ENCODE measurements around the gene VAV3.

DNA sequence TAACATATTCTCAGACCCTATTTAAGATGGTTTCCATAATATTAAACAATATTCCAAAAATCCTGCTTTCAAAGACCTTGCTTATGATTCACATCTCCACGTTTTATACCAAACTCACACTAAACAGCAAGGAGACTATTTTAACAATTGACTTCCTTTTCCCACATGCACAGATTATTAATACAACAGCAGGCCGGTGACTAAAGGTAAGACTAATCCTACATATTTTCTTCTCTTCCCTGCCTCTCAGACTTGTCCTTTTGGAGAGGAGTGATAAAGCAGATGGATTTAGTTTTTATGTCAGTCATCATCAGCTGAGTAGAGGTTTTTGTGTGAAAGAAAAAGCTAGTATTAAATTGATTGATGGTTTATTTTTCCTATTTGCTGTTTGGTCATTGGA, 423.6 kb downstream of the VAV3 start:
- TF ChIP-seq, protein P1, sequence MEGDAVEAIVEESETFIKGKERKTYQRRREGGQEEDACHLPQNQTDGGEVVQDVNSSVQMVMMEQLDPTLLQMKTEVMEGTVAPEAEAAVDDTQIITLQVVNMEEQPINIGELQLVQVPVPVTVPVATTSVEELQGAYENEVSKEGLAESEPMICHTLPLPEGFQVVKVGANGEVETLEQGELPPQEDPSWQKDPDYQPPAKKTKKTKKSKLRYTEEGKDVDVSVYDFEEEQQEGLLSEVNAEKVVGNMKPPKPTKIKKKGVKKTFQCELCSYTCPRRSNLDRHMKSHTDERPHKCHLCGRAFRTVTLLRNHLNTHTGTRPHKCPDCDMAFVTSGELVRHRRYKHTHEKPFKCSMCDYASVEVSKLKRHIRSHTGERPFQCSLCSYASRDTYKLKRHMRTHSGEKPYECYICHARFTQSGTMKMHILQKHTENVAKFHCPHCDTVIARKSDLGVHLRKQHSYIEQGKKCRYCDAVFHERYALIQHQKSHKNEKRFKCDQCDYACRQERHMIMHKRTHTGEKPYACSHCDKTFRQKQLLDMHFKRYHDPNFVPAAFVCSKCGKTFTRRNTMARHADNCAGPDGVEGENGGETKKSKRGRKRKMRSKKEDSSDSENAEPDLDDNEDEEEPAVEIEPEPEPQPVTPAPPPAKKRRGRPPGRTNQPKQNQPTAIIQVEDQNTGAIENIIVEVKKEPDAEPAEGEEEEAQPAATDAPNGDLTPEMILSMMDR (IDR thresholded peaks at IDR 0.05), result no peak
- no peak for TF ChIP-seq EP300 (IDR thresholded peaks at IDR 0.05)
